HepG2 (cell line): ENCODE measurements around the gene NR2F1-AS1. TPM values are rescaled to one million over a fixed set of nuclear protein-coding genes. Genes with fewer than 3 reads are reported as not detected.

Experiments used
- ATAC-seq: fragments of 200-7000 bp; cut with Tn5 transposase; 3 replicates; pipeline ENCODE4 v1.9.1; 2020; ENCODE audit warnings: mild to moderate bottlenecking, moderate library complexity
- BruUV-seq: library from RNA; stranded (reverse); fragments of 400-500 nt; replicated peaks from 2 replicates; lab custom pipeline; 2021; lab: Mats Ljungman, UMichigan
- CTCF ChIA-PET: fragments of 300-600 bp; formaldehyde crosslinking; extraction: SDS; loops from one replicate; lab custom pipeline; 2021; ENCODE audit warnings: low total read pairs, inconsistent platforms, low intra/inter-chr PET ratio; lab: Yijun Ruan, JAX
- POLR2A ChIA-PET: fragments of 350-600 bp; sonication (Branson Sonifier 250); formaldehyde crosslinking; loops from one replicate; lab custom pipeline; 2020; ENCODE audit warnings: antibody characterized with exemption, inconsistent platforms; lab: Yijun Ruan, JAX
- DNase-seq: peaks from one replicate; pipeline ENCODE4 v3.0.0-alpha.2; 2015; ENCODE audit warnings: low spot score
- FAIRE-seq: peaks from 3 replicates; lab custom pipeline; 2011; peaks lifted over from hg19 to GRCh38; lab: Jason Lieb, UNC
- H2AFZ ChIP-seq: one replicate; pipeline ENCODE4 v1.6.1; 2011; ENCODE audit warnings: low read length, inconsistent platforms
- H3K27ac ChIP-seq: fragments of 300-600 bp; 3 replicates; pipeline ENCODE4 v1.8.0; 2011; ENCODE audit warnings: mixed run types, mild to moderate bottlenecking, mixed read lengths, low read length, inconsistent platforms; ENCODE audit not compliant: insufficient read depth; ENCODE audit errors: extremely low read length
- H3K27me3 ChIP-seq, 2 experiments: fragments of 200-600 bp in 1 of 2; 2 replicates in 1 of 2; 3 replicates in 1 of 2; pipeline versions ENCODE4 v1.6.0 to v1.8.0; 2011; ENCODE audit warnings: low read length in 2 of 2, mild to moderate bottlenecking in 2 of 2, moderate library complexity in 2 of 2, inconsistent platforms in 1 of 2; ENCODE audit not compliant: insufficient read depth in 2 of 2, control insufficient read depth in 1 of 2
- H3K36me3 ChIP-seq, 2 experiments: fragments of 200-600 bp in 1 of 2; replicated peaks in 1 of 2; 2 replicates in 1 of 2; 3 replicates in 1 of 2; pipeline versions ENCODE4 v1.5.1 to v1.8.0; 2011; ENCODE audit warnings: low read length in 2 of 2, inconsistent platforms in 1 of 2; ENCODE audit not compliant: insufficient read depth in 2 of 2, control insufficient read depth in 1 of 2
- H3K4me1 ChIP-seq: 2 replicates; pipeline ENCODE4 v1.5.1; 2012; ENCODE audit warnings: low read length, inconsistent platforms; ENCODE audit not compliant: insufficient read depth
- H3K4me2 ChIP-seq: 2 replicates; pipeline ENCODE4 v1.6.0; 2011; ENCODE audit warnings: low read depth, low read length, inconsistent platforms
- H3K4me3 ChIP-seq, 3 experiments: fragments of 200-600 bp in 1 of 3; sonication (generic), shearing (Covaris generic) in 1 of 3; replicated peaks in 1 of 3; 2 replicates each; pipeline ENCODE4 v1.5.1; 2011 to 2016; ENCODE audit warnings: low read length in 3 of 3, inconsistent platforms in 2 of 3, low read depth in 2 of 3, mild to moderate bottlenecking in 2 of 3, control low read depth in 1 of 3, mixed read lengths in 1 of 3; ENCODE audit not compliant: insufficient read depth in 1 of 3
- H3K79me2 ChIP-seq: one replicate; pipeline ENCODE4 v1.6.1; 2011; ENCODE audit warnings: low read length, inconsistent platforms; ENCODE audit not compliant: insufficient read depth
- H3K9ac ChIP-seq: 2 replicates; pipeline ENCODE4 v1.6.0; 2011; ENCODE audit warnings: mild to moderate bottlenecking, low read depth, low read length, inconsistent platforms; ENCODE audit not compliant: insufficient read depth
- H3K9me3 ChIP-seq: 2 replicates; pipeline ENCODE4 v1.5.1; 2012; ENCODE audit warnings: mild to moderate bottlenecking, low read length
- H4K20me1 ChIP-seq: 2 replicates; pipeline ENCODE4 v1.6.0; 2011; ENCODE audit warnings: inconsistent platforms, mild to moderate bottlenecking, low read length, moderate library complexity; ENCODE audit not compliant: insufficient read depth
- FOXK2 ChIP-seq: fragments of 450-650 bp; IDR thresholded peaks from 2 replicates; pipeline ENCODE4 v1.6.1; 2016
- GMEB2 ChIP-seq: IDR thresholded peaks from 2 replicates; pipeline ENCODE4 v1.6.1; 2016; ENCODE audit warnings: missing biosample characterization, missing genetic modification reagents, low read depth
- REL ChIP-seq: sonication (generic); formaldehyde crosslinking; conservative IDR thresholded peaks from 2 replicates; pipeline ENCODE4 v1.8.0; 2022; ENCODE audit warnings: mild to moderate bottlenecking, missing genetic modification reagents, moderate library complexity
- SRSF4 ChIP-seq: fragments of 200-400 bp; formaldehyde crosslinking; IDR thresholded peaks from one replicate; pipeline ENCODE4 v1.6.1; 2018; ENCODE audit warnings: mild to moderate bottlenecking, low read depth, low read length, moderate library complexity; ENCODE audit not compliant: poor library complexity, severe bottlenecking
- TAF1 ChIP-seq: sonication (generic); formaldehyde crosslinking; IDR thresholded peaks from 2 replicates; pipeline ENCODE4 v1.4.0; 2020; ENCODE audit warnings: missing genetic modification reagents
- ZFP37 ChIP-seq: sonication (generic); formaldehyde crosslinking; IDR thresholded peaks from 2 replicates; pipeline ENCODE4 v1.4.0; 2020; ENCODE audit warnings: missing genetic modification reagents, borderline replicate concordance
- WGBS: methylation state at CpG from one replicate; pipeline ENCODE4 v1.1.6; 2017; ENCODE audit warnings: low lambda C conversion rate; 5-methylcytosine and 5-hydroxymethylcytosine counted together
- in situ Hi-C: cut with HindIII; loops from 2 replicates; pipeline ENCODE4 v1.10.0; 2017; ENCODE audit warnings: low pct_unique_long_range_greater_than_20kb; ENCODE audit not compliant: extremely low pct_ligation_motif_present
- intact Hi-C: fragments of 100-400 bp; cut with micrococcal nuclease; formaldehyde crosslinking; loops from one replicate; pipeline ENCODE4 v1.10.0; 2022; ENCODE audit not compliant: unreplicated experiment
- polyA plus RNA-seq, 8 experiments: library from polyadenylated mRNA; depleted of rRNA in 3 of 8; stranded (reverse) in 7 of 8; unstranded in 1 of 8; fragments of >200 nt; fragmentation: Illumina TruSeq in 4 of 8; extraction: Trizol in 4 of 8; gene quantifications; 2 replicates each; pipeline versions ENCODE4 v1.2.1 to v1.2.3, GENCODE V29; 2011 to 2016; ENCODE audit warnings: low read depth in 4 of 8, missing spikeins in 1 of 8, mixed read lengths in 1 of 8; ENCODE audit not compliant: insufficient read depth in 1 of 8
- total RNA-seq, 5 experiments: library from RNA; depleted of rRNA; stranded (reverse); fragments of >200 nt; fragmentation: Illumina TruSeq; extraction: Trizol; gene quantifications; 2 replicates each; pipeline ENCODE4 v1.2.3, GENCODE V29; 2016; ENCODE audit warnings: low read depth in 1 of 5
- TF ChIP-seq, protein P1 (sequence below): sonication (generic); formaldehyde crosslinking; IDR thresholded peaks from 2 replicates; pipeline ENCODE4 v1.4.0; 2020; ENCODE audit warnings: mild to moderate bottlenecking, missing genetic modification reagents

NR2F1-AS1 gene
- total and polyA plus RNA-seq, 2 of the 13 experiments (the other 11 are each of a cell fraction or from before 2014, with no cell fraction given) = 2.8 TPM

DNA sequence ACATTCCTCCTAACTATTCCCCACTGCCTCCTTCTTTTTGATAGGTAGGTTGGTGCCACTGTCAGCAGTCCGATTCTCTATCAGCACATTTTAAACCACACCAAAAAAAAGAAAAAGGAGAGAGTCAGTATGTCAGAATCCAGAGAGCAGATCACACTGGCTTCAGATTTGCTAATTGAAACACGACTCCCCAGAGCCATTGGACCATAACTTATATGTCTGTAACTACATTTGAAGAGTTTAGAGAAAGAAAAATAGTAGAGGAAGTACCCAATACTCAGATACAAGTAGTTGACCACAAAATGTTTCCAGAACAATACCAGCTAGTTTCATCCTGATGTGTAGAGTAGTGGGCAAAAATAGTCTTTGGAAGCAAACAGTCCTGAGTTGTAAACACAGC lies 216.6 kb downstream of the NR2F1-AS1 start (continued):
- TF ChIP-seq GMEB2 (CRISPR knock-in tag) = no peak
- TF ChIP-seq, protein P1, sequence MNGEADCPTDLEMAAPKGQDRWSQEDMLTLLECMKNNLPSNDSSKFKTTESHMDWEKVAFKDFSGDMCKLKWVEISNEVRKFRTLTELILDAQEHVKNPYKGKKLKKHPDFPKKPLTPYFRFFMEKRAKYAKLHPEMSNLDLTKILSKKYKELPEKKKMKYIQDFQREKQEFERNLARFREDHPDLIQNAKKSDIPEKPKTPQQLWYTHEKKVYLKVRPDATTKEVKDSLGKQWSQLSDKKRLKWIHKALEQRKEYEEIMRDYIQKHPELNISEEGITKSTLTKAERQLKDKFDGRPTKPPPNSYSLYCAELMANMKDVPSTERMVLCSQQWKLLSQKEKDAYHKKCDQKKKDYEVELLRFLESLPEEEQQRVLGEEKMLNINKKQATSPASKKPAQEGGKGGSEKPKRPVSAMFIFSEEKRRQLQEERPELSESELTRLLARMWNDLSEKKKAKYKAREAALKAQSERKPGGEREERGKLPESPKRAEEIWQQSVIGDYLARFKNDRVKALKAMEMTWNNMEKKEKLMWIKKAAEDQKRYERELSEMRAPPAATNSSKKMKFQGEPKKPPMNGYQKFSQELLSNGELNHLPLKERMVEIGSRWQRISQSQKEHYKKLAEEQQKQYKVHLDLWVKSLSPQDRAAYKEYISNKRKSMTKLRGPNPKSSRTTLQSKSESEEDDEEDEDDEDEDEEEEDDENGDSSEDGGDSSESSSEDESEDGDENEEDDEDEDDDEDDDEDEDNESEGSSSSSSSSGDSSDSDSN (CRISPR knock-in tag) = no peak

- WGBS = under 1% methylated on average over 5 of the region's 5 CpGs
- TF ChIP-seq TAF1 (CRISPR knock-in tag) (no peak), FOXK2 (no peak), ZFP37 (CRISPR knock-in tag) (no peak), REL (no peak), SRSF4 (no peak)
- TF ChIP-seq, all 625 proteins: peak for 0
- in situ Hi-C loops = no loop called here
- POLR2A ChIA-PET = no interaction called here
- Histone ChIP-seq H3K9me3 (no peaks in the 10 kb centered on the region), H3K27me3 (peaks cover 0 to 1% of the 10 kb centered on the region in 2 experiments; a peak in 2 of 5 replicates), H4K20me1 (no peaks in the 10 kb centered on the region), H3K4me2 (no peak overlapping the region), H3K4me1 (no peaks in the 10 kb centered on the region), H3K79me2 (no peaks in the 10 kb centered on the region), H3K27ac (no peak overlapping the region), H2AFZ (no peak overlapping the region), H3K36me3 (no peaks in the 10 kb centered on the region), H3K4me3 (no peak overlapping the region), H3K9ac (no peak overlapping the region)
- CTCF ChIA-PET = no interaction called here
- no TSS peak for BruUV-seq
- FAIRE-seq (no peak), DNase-seq (no peak), ATAC-seq (no peak)
- intact Hi-C loops = no loop called here
Measured at GRCh38 chr5:93360436-93361088, 220.5 kb downstream of the NR2F1-AS1 start.
